Renal cortical epithelial cell (primary cell): ENCODE results near the gene LRFN5. TPM values are rescaled to one million over a fixed set of nuclear protein-coding genes. Genes with fewer than 3 reads are reported as not detected.
"Not testable (repeated sequence)": the region's sequence is repeated elsewhere in the genome, so short reads cannot be mapped to it uniquely, and the experiment has no call there.

Source experiments
- DNase-seq: peaks from one replicate; pipeline ENCODE4 v3.0.0-alpha.2; 2011; ENCODE audit warnings: low read depth
- total RNA-seq: library from RNA; depleted of rRNA; stranded (reverse); fragments of >200 nt; gene quantifications from 2 replicates; pipeline ENCODE4 v1.2.3, GENCODE V29; 2014

The LRFN5 gene
- total RNA-seq = 0.69 and 1.4 TPM in 2 replicates

DNA sequence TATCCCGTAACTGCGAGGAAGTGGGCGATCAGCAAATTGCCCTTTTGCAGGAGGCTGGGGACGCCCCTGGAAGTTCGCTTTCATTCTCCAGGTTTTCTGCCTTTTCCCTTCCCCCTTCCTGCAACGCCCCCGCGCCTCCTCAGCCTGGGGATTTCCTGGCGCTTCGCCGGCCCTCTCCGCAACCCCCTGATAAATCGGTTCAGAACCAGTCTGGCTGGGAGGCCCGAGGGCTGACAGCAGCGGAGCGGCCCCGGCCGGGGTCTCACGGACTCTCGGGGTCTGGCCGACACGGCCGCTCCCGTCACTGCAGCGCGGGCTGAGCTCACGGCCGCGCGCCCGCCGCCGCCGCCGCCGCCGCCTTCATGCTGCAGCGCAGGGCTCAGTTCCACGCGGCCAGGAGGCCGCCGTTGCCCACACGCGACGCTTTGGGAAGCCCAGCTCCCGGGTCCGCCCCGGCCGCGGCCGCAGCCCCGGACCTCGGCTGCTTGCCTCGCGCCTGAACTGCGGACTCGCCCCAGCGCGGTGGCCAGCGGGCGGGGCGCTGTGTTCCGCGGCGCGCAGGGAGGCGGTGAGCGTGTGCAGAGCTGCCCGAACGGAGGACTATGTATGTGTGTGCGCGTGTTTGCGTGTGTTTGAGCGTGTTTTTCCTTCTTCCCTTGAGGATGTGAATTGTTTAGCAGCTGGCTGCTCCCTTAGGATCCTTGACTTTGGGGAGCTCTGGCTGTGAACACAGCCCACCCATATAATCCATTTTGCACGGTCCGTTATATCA, at the start of gene LRFN5:
Gene LRFN5 (plus strand): TSS at position 345 of the 772 bp plus-strand sequence.
- no peak for DNase-seq

DNA sequence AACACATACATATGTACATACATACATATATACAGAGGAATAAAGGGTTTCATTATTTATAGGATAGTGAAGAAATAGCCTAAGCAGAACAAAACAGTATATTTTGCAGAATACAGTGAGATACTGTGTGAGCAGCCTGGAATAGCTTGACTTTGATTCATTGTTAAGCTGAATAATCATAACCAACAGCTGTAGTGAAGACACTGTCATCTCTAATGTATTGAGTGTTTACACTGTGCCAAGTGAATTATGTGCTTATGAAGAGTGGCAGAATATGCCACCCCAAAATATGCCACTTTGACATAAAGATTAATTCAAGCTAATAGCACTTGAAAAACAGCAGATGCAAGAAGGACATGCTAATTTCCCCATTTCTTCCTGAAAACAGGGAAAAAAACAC, 48.2 kb upstream of the LRFN5 start:
- DNase-seq = no peak

DNA sequence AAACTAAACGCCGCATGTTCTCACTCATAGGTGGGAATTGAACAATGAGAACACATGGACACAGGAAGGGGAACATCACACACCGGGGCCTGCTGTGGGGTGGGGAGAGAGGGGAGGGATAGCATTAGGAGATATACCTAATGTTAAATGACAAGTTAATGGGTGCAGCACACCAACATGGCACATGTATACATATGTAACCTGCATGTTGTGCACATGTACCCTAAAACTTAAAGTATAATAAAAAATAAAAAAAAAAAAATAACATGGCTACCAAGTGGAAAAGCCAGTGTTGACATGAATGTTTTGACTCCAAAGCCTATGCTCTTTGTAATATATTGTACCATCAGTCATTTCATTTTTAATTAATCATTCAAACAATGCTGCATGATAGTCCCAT, 39.8 kb upstream of the LRFN5 start:
- not testable (repeated sequence) for DNase-seq

DNA sequence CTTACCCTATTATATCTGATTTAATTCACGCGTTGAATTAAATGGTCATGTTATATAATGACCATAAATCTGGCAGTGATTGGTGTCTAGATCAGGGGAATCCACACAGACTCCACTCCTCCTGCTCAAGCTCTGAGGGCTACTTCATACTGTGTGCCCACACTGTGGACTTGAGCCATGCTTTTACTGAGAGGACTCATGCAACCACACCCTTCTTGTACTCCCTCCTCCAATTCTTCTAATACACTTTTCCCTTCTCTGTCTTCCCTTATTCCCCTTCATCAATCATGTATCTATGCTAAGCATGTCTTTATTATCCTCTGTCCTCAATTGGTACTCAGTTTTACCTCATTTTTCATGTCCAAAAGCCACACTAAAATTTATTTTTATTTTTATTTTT, 37.7 kb upstream of the LRFN5 start:
- no peak for DNase-seq

DNA sequence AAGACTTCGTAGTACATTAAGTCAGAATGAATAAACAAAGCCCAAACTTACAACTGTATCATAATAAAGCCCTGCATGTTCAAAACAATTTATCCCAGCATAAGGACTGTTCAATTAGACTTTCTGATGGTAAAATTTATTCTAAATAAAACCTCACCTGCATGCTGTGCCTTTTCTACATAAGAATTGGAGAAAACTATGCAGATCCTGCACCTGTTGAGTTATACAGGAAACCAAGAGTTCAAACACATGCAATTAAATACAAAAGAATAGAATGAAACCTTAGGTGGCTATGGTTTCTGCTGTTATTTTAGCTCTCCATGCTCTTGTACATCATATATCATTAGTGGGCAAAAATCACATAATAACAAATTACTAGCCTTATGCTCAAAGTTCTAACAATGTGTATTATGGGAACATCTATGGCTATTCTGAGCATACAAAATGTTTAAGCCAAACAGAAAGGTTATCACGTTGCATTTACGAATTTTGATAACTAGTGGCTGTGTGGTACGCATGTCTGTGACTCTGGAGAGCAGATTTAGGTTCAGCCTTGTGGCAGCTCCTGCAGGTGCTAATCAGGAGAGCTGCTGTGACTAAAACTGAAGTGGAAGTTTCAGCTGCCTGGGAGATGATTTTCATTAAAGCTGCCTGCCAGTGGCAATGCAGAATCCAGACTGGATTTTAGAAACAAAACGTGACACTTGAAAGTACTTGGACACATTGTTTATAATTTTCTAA, 36.1 kb upstream of the LRFN5 start:
- DNase-seq = no peak

DNA sequence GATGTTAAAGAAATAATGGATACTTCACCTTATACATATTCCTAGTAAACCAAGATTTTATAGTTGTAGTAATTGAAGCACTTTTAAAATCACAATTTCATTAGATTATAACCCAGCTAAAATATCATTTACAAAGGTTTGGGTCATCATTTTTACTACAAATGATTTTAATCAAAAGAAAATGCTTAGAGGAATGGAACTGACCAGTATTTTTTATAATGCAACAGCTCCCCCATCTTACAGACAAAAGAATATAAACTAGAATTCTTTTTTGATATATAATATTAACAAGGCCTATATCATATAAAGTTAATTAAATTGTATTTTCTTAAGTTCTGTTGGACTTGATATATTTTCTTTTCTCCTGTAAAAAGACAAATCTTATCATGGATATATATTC, 20.4 kb upstream of the LRFN5 start:
- no peak for DNase-seq

DNA sequence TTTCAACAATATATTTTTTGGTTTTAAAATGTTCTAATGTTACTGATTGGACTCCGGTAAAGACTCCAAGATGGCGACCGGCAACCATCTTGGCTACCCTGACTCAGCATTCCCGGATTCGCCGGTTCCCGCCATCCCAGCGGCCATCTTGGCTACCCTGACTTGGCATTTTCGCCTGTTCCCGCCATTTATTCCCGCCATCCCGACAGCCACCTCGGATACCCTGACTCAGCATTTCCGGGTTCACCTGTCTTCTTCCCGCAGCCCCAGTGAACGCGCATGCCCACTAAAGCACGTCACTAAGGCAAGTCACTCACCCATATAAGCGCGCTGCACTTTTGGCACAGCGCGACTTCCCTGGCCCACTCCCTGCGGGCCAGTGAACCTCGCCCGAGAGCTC, 9.0 kb upstream of the LRFN5 start:
- no peak for DNase-seq

DNA sequence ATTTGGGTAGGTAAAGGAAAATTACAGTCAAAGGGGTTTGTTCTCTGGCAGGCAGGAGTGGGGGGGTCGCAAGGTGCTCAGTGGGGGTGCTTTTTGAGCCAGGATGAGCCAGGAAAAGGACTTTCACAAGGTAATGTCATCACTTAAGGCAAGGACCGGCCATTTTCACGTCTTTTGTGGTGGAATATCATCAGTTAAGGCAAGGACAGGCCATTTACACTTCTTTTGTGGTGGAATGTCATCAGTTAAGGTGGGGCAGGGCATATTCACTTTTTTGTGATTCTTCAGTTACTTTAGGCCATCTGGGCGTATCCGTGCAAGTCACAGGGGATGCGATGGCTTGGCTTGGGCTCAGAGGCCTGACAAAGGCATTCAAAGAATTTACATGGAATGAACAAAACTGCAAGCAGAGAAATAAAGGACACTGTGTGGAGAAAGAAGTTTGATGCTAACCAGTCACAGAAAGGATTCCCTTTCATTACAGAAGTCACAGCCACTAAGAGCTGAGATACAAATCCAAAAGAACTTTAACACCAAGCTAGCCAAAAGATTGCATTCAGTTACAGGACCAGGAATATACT, 6.8 kb upstream of the LRFN5 start:
- DNase-seq = not testable (repeated sequence)

DNA sequence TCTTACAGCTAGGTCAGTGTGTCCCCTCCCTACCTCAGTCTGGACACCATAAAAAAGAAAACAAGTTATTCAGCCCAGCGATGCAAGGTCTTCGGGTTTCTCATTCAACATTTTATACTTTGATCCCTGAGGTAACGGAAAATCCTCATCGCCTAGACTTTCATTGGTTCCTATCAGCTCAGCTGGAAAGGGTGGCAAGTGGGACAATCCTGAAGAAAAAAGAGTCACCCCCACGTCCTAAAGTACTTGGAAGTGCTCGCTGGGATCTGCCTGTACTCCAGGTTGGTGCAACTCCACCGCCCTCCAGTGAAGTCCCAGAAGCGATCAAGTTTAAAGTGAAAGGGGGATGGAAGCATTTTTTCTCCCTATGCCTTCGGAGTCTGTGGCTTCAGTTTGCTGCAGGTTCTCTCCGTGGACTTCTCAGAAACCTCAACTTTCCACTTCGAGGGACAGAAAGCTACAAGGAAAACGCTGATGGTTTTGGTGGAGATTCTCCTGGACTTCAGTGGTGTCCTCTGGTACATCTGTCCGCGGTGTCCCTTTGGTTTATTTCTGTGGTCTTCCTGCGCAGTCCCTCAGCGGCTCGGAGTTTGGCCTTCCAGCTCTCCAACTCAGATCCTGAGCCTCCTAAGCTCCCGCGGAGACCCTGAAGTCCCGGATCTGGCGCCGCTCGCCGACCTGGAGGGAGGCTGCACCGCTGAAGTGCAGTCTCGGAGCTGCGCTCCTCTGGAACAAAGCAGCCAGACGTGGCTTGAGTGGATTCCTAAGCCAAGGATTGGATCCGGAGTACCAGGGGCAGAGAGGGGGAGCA, 1.8 kb upstream of the LRFN5 start:
- DNase-seq = peak; percentile 37

DNA sequence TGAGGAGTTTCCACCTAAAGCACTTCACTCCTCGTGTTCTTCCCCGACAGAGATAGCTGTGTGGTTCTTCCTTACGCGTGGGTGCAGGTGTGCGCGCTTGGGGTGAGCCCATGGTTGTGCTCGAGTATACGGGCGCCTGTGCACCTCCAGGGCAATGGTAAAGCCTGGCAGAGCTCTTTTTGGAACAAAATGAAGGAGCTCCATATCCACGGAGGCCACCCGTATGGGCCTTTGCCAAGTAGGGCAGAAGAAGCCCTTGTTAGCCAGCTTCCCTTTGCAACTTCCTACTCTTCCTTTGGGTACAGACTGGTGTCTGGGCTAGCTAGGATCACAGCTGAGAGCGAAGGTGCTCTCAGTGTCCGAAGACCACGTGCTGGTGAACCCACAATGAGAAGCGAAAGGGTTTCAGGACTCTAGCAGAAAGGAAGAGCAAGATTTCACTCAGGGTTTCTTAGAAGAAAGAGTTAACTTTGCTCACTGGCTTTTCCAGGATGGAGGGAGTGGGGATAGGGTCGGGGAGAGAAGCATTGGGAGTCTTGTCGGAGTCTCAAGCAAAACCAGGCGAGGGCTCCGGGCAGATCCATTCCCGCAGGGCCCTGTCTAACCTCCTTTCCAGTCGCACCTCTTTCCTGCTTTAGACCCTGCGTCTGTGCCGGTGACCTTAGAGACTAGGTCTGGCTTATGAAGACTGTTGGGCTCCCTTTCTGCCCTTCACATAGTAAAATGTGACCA, 960 bp upstream of the LRFN5 start:
- DNase-seq = no peak

DNA sequence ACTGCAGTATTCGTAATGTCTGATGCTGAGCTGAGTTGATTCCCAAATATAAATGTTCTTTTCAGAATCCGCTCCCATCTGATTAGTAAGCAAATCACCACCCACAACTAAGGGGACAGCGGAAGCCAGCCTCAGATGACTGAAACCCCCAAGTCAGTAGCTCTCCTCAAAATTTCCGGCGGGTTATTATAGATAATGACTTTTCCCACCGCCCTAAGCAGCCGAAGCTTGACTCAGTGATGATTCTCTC, 469 bp upstream of the LRFN5 start:
- DNase-seq = no peak

DNA sequence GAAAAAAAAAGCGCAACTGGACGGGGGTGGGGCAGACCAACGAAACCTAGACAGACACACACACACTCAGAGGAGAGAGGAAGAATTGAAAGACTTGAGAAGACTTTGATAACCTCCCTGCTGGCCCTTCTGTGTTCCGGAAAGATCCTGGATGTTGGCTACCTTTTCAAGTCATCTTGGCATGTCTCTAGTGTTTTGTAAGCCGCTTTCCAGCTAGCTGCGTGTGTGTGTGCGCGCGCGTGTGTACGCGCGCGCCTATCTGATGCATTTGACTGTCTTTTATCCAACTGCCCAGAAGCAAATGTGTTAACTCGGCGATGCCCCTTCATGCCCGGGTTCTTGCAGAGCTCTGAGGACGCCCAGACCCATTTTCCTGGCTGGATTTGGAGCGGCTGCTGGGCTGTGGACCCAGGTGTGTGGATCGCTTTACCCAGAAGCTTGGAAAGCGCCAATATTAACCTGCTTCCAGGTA, 664 bp downstream of the LRFN5 start:
- DNase-seq = no peak

DNA sequence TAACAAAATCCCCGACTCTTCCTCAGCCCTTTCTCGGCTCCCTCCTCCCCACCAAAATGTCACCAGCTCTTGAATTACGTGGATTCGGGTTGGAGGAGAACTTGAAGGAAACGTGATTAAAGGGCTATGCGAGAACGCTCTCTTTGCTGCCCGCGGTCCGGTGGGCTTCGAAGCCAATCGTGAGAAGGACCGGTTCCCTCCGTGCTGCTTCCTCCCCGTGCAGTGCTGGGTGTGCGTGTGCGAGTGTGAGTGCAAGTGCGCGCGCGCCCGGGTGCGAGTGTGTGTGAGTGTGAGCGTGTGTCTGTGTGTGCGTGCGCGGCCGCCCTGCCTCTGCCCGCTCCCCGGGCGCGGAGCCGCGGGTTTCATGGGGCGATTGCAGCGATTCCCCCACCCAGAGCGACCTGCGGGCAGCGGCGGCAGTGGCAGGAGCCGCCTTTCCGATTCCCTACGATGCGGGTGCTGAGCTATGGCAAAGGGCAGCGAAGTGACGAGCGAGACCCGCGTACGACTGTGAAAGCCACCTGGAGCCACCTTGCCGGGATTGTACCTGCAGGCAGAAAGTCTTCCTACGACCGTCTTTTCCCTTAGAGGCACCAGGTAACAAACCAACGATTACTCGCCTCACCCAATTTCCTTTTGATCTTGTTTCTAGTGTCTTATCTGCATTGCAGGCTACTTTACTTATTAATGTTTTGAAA, 1.4 kb downstream of the LRFN5 start:
- no peak for DNase-seq

DNA sequence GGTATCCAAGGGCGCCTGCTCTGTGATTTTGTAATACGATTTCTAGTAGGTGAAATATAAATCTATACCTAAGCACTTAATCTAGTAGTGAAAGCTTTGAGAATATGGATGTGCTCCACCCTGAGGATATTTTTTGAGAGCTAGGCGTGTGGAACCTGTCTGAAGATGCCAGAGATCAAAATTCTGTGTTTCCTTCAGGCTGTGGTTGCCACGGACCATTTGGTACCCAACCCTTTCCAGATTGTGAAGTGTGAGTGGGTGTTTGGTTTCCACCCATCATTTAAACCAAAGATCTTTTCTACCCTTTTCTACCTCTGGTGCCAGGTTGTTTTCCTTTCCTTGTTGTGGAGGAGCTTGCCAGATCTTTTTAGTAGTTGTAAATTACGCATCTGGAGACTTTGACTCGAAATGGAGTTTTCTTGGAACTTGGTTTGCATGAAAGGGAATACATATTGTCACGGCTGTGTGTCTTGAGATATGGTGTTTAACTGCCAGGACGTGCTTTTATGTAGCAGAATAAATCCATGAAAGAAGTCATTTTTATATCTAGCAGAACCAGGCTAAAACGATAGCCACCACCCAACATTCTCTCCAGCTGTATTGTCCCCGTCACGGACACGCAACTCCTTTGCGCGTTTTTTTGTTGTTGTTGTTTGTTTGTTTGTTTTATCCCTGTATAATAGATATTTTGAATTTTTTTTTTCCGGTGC, 2.2 kb downstream of the LRFN5 start:
- no peak for DNase-seq

DNA sequence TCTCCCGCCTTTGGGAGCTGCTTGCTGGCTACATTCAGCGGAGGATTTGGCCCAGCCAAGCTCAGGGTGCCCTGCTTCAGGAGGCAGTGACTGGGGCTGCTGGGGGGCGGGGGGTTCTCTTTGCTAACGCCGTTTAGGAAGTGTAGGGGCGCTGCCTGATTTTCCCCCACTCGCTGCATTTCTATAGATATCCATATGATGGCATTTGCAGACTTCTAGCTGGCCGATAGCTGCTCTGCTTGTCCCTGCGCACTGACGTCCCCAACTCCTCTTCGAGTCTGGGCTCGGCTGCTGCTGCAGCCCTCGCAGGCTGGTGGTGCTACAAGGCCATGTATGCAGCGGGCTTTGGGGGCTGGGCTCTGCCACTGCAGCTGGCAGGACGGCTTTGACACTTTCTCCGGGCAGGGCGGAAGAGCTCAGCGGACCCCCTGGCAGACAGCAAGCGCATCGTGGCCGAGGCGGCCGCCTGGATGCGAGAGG, 3.1 kb downstream of the LRFN5 start:
- DNase-seq = no peak

DNA sequence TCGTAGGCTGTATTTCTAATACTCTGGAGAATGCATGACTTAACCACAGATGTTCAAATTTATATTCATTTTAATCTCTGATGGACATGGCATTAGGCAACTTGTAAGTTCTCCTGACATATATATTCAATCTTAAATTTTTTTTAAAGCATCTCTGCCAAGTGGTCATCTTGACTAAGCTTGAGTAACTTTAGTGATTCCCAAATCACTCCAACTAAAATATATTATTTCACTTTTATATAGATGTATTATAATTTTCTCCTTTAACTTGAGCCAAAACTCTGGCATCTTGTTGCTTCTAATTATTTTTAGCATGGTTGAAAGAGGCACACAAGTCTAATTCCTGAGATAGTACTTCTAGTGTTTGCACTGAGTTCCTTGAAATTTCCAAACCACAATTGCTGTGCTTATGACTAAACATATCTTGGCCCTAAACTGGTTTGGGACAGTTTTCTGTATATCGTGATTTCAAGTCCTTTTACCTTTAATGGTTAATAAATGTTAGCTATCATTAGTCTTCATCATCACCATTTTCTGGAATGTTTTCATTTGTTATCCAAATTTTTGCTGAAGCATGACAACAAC, 8.4 kb downstream of the LRFN5 start:
- no peak for DNase-seq

DNA sequence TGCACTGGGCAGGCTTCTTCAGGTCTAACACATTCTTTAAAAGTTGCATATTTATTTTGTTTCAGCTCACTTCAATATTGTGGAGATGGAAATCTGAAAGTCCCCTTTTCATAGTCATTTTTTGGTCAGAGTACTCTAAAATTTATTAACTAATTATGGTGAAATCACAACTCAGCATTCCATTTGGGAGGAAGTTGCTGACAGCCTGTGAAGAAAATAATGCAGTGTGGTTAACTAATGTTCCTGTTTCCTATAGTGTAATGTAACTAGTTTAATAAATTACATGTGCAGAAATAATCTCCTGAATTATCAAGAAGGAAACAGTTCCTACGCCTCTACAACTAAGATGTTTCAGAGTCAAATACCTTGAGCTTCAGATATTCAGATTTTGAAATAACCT, 17.1 kb downstream of the LRFN5 start:
- DNase-seq = peak; percentile 22

DNA sequence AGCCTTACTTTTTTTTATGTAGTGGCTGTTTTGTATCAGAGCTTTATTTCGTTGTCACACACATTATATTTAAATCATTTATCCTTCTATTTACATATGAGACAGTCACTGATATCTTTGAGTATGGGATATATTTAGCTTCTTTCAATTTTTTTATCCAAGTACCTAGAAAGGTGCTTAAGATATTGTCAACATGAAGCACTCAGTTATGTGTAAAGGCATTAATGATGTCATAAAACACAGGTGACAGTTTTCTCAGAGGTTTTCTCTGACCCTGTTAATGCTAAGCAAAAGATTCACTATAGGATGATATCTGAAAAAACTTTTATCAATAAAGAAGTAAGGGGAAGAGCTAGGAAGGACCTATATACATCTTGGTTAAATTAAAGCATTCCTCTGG, 23.2 kb downstream of the LRFN5 start:
- no peak for DNase-seq

DNA sequence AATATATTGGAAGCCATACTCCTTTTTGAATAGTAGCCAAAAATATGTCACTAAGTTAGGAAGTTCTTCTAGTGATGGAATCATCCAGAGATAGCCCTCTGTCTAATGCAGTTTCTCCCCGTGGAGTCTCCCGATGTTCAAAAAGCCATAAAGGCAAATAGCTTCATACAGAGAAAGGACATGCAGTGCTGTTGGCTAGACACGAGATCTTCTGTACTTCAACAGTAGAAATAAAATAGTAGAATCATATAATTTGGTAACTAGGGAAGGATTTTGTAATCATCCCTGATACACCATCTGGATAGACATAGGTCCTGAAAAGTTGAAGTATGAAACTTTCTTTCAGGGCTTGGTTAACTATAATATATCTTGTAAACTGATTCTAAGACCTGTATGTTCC, 27.6 kb downstream of the LRFN5 start:
- DNase-seq = no peak
